Effector CD8-positive, alpha-beta T cell (primary cell): Measurements from ENCODE around the gene ARHGAP31.
"Not testable (repeated sequence)": the region's sequence is repeated elsewhere in the genome, so short reads cannot be mapped to it uniquely, and the experiment has no call there.

Experiments used
- DNase-seq: peaks from one replicate; lab custom pipeline; 2025; lab: John Stamatoyannopoulos, UW

Gene ARHGAP31

GRCh38 chr3:119352034-119352609 is 57.9 kb downstream of the ARHGAP31 start:
- no peak for DNase-seq

DNA sequence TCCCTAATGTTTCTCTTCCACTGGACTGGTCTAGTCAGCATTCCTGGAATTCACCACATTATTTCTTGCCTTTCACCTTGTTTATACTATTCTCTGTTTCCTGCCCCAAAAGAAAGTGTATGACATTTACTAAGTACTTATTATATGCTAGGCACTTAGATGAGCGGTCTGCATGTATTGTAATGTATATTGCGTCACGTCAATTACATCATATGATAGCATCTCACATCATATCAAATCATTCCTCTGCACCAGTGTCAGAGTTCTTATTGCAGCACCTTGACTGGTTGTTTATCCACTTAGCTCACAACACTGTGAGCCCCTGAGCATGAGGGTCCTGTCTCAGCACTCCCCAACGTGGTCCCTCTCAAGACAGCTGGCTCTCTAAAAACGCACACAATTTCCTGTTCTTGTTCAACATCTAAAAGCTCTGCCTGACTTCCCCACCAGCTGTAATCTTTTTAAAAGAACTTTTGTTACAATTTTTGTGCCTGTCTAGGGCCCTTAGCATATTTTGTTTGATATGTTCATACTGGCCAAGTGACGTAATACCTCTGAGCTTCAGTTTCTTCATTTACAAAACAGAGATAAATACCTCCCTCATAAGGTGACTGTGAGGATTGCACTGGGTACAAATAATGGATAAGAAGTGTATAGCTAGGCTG is 58.8 kb downstream of the ARHGAP31 start:
- DNase-seq: no peak

GRCh38 chr3:119355608-119356007 is 61.4 kb downstream of the ARHGAP31 start:
- DNase-seq: not testable (repeated sequence)

DNA sequence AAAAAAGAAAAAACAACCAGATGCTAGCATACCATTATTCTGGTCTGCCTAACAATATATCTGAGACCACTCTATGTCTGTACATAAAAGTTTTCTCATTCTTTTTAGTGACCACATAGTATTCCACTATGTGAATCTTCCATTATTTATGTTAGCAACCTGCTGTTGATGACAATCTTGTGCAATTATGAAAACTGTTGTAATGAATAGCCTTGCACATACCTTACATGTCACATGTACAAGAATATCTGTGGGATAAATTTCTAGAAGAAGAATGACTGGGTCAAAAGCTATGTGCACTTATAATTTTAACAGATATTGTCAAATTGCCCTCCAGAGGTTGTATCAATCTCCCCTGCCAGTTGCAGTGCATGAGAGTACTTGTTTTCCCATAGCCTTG is 62.5 kb downstream of the ARHGAP31 start:
- DNase-seq: no peak

GRCh38 chr3:119357190-119357589 is 63.0 kb downstream of the ARHGAP31 start:
- no peak for DNase-seq

GRCh38 chr3:119359476-119360326 is 65.5 kb downstream of the ARHGAP31 start:
- no peak for DNase-seq

DNA sequence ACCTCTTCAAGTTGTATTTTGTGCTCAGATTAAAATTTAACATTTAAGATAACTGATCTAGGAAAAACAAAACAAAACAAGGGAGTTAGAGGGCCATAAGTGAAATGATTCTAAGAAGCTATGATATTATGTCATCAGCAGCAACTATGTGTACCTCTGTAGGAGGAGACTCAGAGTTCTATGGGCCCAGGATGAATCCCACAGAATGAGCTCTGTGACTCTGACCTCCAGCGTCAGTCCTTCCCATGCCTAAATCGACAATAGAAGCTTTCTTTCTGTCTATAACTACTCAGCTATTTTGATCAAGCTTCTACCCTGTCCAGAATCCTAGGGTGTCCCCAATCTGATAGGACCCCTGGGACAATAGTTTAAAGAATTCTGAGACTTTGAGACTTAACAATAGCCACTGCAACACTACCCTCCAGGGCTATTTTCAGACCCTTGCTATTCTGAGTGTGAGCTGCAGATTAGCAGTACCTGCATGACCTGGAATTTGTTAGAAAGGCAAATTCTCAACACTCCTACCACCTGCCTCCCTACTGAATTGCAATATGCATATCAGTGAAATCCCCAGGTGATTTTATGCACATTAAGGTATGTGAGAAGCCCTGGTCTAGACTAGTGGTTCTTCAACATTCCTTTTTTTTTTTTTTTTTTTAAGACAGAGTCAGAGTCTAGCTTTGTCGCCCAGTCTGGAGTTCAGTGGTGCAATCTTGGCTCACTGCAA is 66.7 kb downstream of the ARHGAP31 start:
- no peak for DNase-seq

- DNase-seq: no peak
Observed at GRCh38 chr3:119362010-119362409, 67.8 kb downstream of the ARHGAP31 start.

- DNase-seq: no peak
Observed at GRCh38 chr3:119362940-119363725, 69.0 kb downstream of the ARHGAP31 start.

DNA sequence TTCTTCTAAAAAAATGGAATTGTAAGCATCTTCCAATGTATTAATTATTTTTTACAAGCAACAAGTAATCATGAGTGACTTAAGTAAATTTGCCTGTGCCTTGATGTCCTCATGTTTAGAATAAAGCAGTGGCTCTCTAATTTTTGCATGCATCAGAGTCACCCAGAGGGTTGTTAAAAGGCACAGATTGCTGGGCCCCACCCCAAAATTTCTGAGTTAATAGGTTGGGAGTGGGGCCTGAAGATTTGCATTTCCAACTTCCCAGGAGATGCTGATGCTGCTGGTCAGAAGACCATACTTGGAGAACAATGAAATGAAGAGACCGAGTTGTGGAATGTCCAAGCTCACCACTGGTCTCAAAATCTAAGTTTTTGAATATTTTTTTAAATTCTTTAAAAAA is 70.2 kb downstream of the ARHGAP31 start:
- DNase-seq: no peak

DNA sequence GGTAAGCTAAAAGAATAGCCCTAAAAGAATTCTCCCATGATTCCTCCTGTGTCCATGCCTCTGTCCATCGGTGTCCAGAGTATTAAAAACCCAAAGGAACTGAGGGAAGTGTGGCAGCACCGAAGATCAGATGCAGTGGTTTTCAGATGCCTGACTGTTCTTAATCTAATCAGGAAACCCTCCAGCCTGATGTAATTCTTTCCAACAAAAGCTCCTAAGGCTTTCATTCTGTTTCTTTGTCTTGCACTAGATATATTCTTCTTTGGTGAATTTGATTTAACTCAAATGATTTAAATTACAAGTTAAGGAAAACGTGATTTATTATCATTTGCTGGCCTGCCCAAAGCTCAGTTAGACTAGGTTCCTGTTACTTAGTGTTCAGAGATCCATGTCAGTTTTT is 71.2 kb downstream of the ARHGAP31 start:
- DNase-seq: no peak

- no peak for DNase-seq
Observed at GRCh38 chr3:119367000-119367399, 72.8 kb downstream of the ARHGAP31 start.

- DNase-seq: no peak
Observed at GRCh38 chr3:119368298-119368697, 74.1 kb downstream of the ARHGAP31 start.

GRCh38 chr3:119371786-119372185 is 77.6 kb downstream of the ARHGAP31 start:
- DNase-seq: not testable (repeated sequence)

DNA sequence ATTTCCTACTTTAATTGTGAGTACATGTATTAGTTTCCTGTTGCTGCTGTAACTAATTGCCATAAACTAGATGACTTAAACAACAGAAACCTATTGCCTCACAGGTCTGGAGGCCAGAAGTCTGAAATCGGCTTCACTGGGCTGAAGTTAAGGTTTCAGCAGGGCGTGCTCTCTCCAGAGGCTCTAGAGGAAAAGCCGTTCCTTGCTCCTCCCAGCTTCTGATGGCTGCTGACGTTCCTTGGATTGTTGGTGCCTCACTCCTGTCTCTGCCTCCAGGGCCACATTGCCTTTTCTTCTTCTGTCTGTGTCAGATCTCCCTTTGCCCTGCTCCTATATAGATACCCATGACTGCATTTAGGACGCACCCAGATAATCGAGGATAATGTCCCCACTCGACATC is 80.9 kb downstream of the ARHGAP31 start:
- DNase-seq: no peak

GRCh38 chr3:119375510-119375909 is 81.3 kb downstream of the ARHGAP31 start:
- no peak for DNase-seq

DNA sequence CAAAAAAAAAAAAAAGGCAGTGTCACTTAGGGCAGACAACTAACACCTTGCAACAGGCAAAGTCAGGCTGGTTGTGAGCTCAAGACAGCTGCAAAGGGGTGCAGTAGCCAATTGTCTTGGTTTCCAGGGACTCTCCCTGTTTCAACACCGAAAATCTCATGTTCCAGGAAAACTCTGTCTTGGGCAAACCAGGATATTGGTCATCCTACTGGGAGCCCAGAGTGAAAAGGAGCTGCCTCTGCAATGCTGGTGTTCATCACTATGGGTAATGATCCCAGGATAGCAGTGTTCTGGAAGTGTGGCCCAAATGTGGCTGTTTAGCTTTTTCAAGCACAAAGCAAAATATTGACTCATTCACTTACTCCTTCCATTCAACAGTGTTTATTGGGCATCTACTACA is 82.6 kb downstream of the ARHGAP31 start:
- no peak for DNase-seq

DNA sequence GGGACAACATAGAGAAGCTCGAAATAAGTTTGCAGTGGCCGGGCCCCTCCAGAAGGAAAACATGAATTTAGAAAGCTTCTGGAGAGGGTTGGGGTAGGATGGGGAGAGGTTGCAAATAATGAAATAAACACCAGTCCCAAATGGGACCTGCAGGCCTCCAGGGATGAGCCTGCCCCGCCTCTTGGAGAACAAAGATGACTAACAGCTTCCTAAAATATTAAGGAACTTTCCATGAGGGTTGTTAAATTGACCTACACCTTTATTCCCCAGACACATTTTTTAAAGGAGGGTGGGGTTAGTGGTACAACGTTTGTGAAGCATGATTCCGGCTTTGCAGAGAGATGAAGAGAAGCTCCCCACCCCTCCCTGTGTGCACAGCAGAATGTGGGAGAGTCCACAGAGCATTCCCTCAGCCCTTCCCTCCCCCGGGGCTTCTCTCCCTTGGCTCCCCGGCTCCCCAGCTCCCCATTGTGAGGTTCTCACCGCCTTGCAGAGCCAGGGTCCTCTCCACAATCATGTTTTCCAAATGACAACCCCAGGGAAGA is 84.1 kb downstream of the ARHGAP31 start:
- no peak for DNase-seq

DNA sequence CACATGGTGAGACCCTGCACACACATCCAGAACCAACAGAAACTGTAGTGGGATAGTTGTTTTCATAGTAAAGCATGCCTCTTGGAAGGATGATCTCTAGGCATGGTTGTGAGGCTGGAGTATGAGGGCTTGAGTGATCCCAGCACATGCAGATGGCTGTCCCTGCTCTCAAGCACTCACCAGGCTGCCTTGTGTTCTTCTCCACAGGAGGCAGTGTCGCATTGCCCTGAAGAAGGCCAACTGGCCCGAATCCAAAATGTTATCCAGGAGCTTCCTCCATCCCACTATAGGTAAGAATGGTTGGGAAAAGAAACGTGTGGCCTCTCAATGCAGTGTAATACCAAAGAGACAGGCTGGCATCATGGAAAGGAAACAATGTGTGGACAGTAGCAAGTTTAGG is 86.5 kb downstream of the ARHGAP31 start:
- no peak for DNase-seq

DNA sequence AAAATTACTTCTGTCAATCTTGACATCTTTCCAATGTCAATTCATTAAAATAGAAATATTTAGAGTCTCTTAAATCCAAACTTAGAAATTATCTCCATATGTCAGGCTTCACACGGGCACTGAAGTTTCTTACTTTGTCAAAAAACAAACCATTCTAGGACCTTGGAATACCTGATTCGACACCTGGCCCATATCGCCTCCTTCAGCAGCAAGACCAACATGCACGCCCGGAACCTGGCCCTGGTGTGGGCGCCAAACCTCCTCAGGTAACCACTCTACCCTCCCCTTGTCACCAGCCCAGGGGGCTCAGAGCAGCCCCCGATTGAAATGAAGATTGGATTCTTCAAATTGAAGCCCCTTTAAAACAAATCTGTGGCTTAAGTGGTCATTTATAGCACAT is 88.0 kb downstream of the ARHGAP31 start:
- no peak for DNase-seq

- no peak for DNase-seq
Observed at GRCh38 chr3:119388577-119388976, 94.4 kb downstream of the ARHGAP31 start.
